ES-I3 (cell line): ENCODE data around the gene NELL1.
"Not testable (repeated sequence)": the region's sequence is repeated elsewhere in the genome, so short reads cannot be mapped to it uniquely, and the experiment has no call there.

Source experiments
- H3K36me3 ChIP-seq: 2 replicates; pipeline ENCODE4 v1.6.1; 2013; ENCODE audit warnings: mild to moderate bottlenecking, low read length, control low read depth, moderate library complexity; ENCODE audit not compliant: insufficient read depth
- H3K4me1 ChIP-seq: 2 replicates; pipeline ENCODE4 v1.6.1; 2013; ENCODE audit warnings: mild to moderate bottlenecking, control low read depth, low read length; ENCODE audit not compliant: insufficient read depth
- H3K9ac ChIP-seq: 2 replicates; pipeline ENCODE4 v1.6.1; 2013; ENCODE audit warnings: low read depth, mild to moderate bottlenecking, low read length, moderate library complexity
- H3K9me3 ChIP-seq: 2 replicates; pipeline ENCODE4 v1.6.1; 2013; ENCODE audit warnings: mild to moderate bottlenecking, low read length, moderate library complexity; ENCODE audit not compliant: control insufficient read depth, insufficient read depth

The NELL1 gene

GRCh38 chr11:21262992-21263391, 593.6 kb downstream of the NELL1 start:
- no peaks in the 10 kb centered on the region for H3K36me3 ChIP-seq
- H3K9ac ChIP-seq, result no peak overlapping the region
- H3K4me1 ChIP-seq, result no peaks in the 10 kb centered on the region
- H3K9me3 ChIP-seq, result no peaks in the 10 kb centered on the region

GRCh38 chr11:21264125-21264524, 594.7 kb downstream of the NELL1 start:
- H3K9ac ChIP-seq, result no peak overlapping the region
- H3K9me3 ChIP-seq, result no peaks in the 10 kb centered on the region
- H3K4me1 ChIP-seq, result no peaks in the 10 kb centered on the region
- H3K36me3 ChIP-seq, result no peaks in the 10 kb centered on the region

- Histone ChIP-seq H3K9ac (no peak overlapping the region), H3K36me3 (no peaks in the 10 kb centered on the region), H3K9me3 (no peaks in the 10 kb centered on the region), H3K4me1 (no peaks in the 10 kb centered on the region)
Measured at GRCh38 chr11:21268036-21268435, 598.6 kb downstream of the NELL1 start.

- not testable (repeated sequence) for H3K9ac ChIP-seq, H3K36me3 ChIP-seq, H3K4me1 ChIP-seq, H3K9me3 ChIP-seq
Measured at GRCh38 chr11:21272139-21272538, 602.8 kb downstream of the NELL1 start.

- no peaks in the 10 kb centered on the region for H3K4me1 ChIP-seq
Measured at GRCh38 chr11:21278840-21279239, 609.5 kb downstream of the NELL1 start.

GRCh38 chr11:21285104-21285503, 615.7 kb downstream of the NELL1 start:
- no peaks in the 10 kb centered on the region for H3K9me3 ChIP-seq
- no peaks in the 10 kb centered on the region for H3K4me1 ChIP-seq
- H3K36me3 ChIP-seq, result no peaks in the 10 kb centered on the region
- no peak overlapping the region for H3K9ac ChIP-seq

More at GRCh38 chr11:21278840-21279239, 609.5 kb downstream of the NELL1 start:
- no peak overlapping the region for H3K9ac ChIP-seq
- no peaks in the 10 kb centered on the region for H3K9me3 ChIP-seq
- H3K36me3 ChIP-seq, result no peaks in the 10 kb centered on the region

- Histone ChIP-seq H3K9me3 (no peaks in the 10 kb centered on the region), H3K4me1 (peaks cover 2% of the 10 kb centered on the region; the same call in 1 of the 2 replicates), H3K36me3 (no peaks in the 10 kb centered on the region), H3K9ac (no peak overlapping the region)
Measured at GRCh38 chr11:21289686-21290085, 620.3 kb downstream of the NELL1 start.

GRCh38 chr11:21295508-21295907, 626.1 kb downstream of the NELL1 start:
- Histone ChIP-seq H3K9ac (no peak overlapping the region), H3K4me1 (peaks cover 20% of the 10 kb centered on the region; the same call in 1 of the 2 replicates), H3K9me3 (no peaks in the 10 kb centered on the region), H3K36me3 (no peaks in the 10 kb centered on the region)

- Histone ChIP-seq H3K9me3 (peaks cover 5% of the 10 kb centered on the region), H3K36me3 (no peaks in the 10 kb centered on the region), H3K9ac (no peak overlapping the region), H3K4me1 (peaks cover 8% of the 10 kb centered on the region; the same call in 1 of the 2 replicates)
Measured at GRCh38 chr11:21301981-21302380, 632.6 kb downstream of the NELL1 start.

- no peak overlapping the region for H3K9ac ChIP-seq
- no peaks in the 10 kb centered on the region for H3K36me3 ChIP-seq
- no peaks in the 10 kb centered on the region for H3K4me1 ChIP-seq
- H3K9me3 ChIP-seq, result peaks cover 5% of the 10 kb centered on the region
Measured at GRCh38 chr11:21306739-21307358, 637.5 kb downstream of the NELL1 start.

GRCh38 chr11:21307874-21308273, 638.5 kb downstream of the NELL1 start:
- Histone ChIP-seq H3K9me3 (no peaks in the 10 kb centered on the region), H3K9ac (no peak overlapping the region), H3K4me1 (no peaks in the 10 kb centered on the region)

GRCh38 chr11:21316591-21316990, 647.2 kb downstream of the NELL1 start:
- Histone ChIP-seq H3K9ac (no peak overlapping the region), H3K36me3 (no peaks in the 10 kb centered on the region), H3K9me3 (no peaks in the 10 kb centered on the region), H3K4me1 (no peaks in the 10 kb centered on the region)

More at GRCh38 chr11:21307874-21308273, 638.5 kb downstream of the NELL1 start:
- no peaks in the 10 kb centered on the region for H3K36me3 ChIP-seq

- H3K9ac ChIP-seq, result no peak overlapping the region
- no peaks in the 10 kb centered on the region for H3K36me3 ChIP-seq
- peaks cover 5% of the 10 kb centered on the region; the same call in 1 of the 2 replicates for H3K4me1 ChIP-seq
- no peaks in the 10 kb centered on the region for H3K9me3 ChIP-seq
Measured at GRCh38 chr11:21321072-21321471, 651.7 kb downstream of the NELL1 start.

- H3K4me1 ChIP-seq, result peaks cover 5% of the 10 kb centered on the region; the same call in 1 of the 2 replicates
- no peaks in the 10 kb centered on the region for H3K9me3 ChIP-seq
- H3K36me3 ChIP-seq, result no peaks in the 10 kb centered on the region
- H3K9ac ChIP-seq, result no peak overlapping the region
Measured at GRCh38 chr11:21321530-21321929, 652.1 kb downstream of the NELL1 start.

GRCh38 chr11:21323617-21324016, 654.2 kb downstream of the NELL1 start:
- H3K36me3 ChIP-seq, result no peaks in the 10 kb centered on the region
- H3K9ac ChIP-seq, result no peak overlapping the region
- H3K9me3 ChIP-seq, result no peaks in the 10 kb centered on the region
- H3K4me1 ChIP-seq, result peaks cover 5% of the 10 kb centered on the region; the same call in 1 of the 2 replicates
